ENCODE results near the gene BNIP3. TPM values are rescaled to one million over a fixed set of nuclear protein-coding genes. Genes with fewer than 3 reads are reported as not detected.
A peak's percentile ranks its signal among the peaks of the same experiment; 100 is the strongest.

BNIP3 gene
- total and polyA plus RNA-seq, 2 donors: 22.7 to 38.3 TPM

- H3K4me3 ChIP-seq (ENCODE audit: low read length in 2 of 2): no peak overlapping the region
- H3K27me3 ChIP-seq (ENCODE audit: control insufficient read depth in 2 of 2, insufficient read depth in 1 of 2, low read length in 1 of 2): peaks cover 12 to 25% of the 10 kb centered on the region in 2 donors
- 97% methylated on average over 10 of the region's 10 CpGs for WGBS
- H3K27ac ChIP-seq (ENCODE audit: low read depth in 1 of 2, low read length in 1 of 2): no peak overlapping the region
- H3K36me3 ChIP-seq (ENCODE audit: control insufficient read depth in 2 of 2, insufficient read depth in 2 of 2, low read length in 1 of 2): peaks cover 0 to 7% of the 10 kb centered on the region in 2 donors
- peaks cover 9 to 21% of the 10 kb centered on the region in 2 donors for H3K4me1 ChIP-seq (ENCODE audit: control insufficient read depth in 2 of 2, insufficient read depth in 2 of 2, low read length in 2 of 2)
- no peaks in the 10 kb centered on the region for H3K9me3 ChIP-seq (ENCODE audit: control insufficient read depth in 2 of 2, insufficient read depth in 1 of 2, low read length in 1 of 2)
- no peak for DNase-seq (ENCODE audit: low read depth in 6 of 9, low spot score in 9 of 9)
Observed at GRCh38 chr10:131975796-131976195, 5.9 kb downstream of the BNIP3 start.

GRCh38 chr10:131975003-131975402 is 6.7 kb downstream of the BNIP3 start:
- H3K4me3 ChIP-seq (ENCODE audit: low read length in 2 of 2): no peak overlapping the region
- H3K4me1 ChIP-seq (ENCODE audit: control insufficient read depth in 2 of 2, insufficient read depth in 2 of 2, low read length in 2 of 2): peaks cover 7 to 19% of the 10 kb centered on the region in 2 donors
- H3K27me3 ChIP-seq (ENCODE audit: control insufficient read depth in 2 of 2, insufficient read depth in 1 of 2, low read length in 1 of 2): peaks cover 6 to 17% of the 10 kb centered on the region in 2 donors
- no peak for DNase-seq (ENCODE audit: low read depth in 6 of 9, low spot score in 9 of 9)
- H3K36me3 ChIP-seq (ENCODE audit: control insufficient read depth in 2 of 2, insufficient read depth in 2 of 2, low read length in 1 of 2): peaks cover 3 to 14% of the 10 kb centered on the region in 2 donors
- H3K27ac ChIP-seq (ENCODE audit: low read depth in 1 of 2, low read length in 1 of 2): no peak overlapping the region
- H3K9me3 ChIP-seq (ENCODE audit: control insufficient read depth in 2 of 2, insufficient read depth in 1 of 2, low read length in 1 of 2): no peaks in the 10 kb centered on the region
- WGBS: 96% methylated on average over 6 of the region's 6 CpGs

GRCh38 chr10:131974034-131974817 is 7.5 kb downstream of the BNIP3 start:
- peaks cover 7 to 19% of the 10 kb centered on the region in 2 donors for H3K4me1 ChIP-seq (ENCODE audit: control insufficient read depth in 2 of 2, insufficient read depth in 2 of 2, low read length in 2 of 2)
- DNase-seq (ENCODE audit: low read depth in 6 of 9, low spot score in 9 of 9): no peak
- peaks cover 10 to 15% of the 10 kb centered on the region in 2 donors for H3K36me3 ChIP-seq (ENCODE audit: control insufficient read depth in 2 of 2, insufficient read depth in 2 of 2, low read length in 1 of 2)
- H3K9me3 ChIP-seq (ENCODE audit: control insufficient read depth in 2 of 2, insufficient read depth in 1 of 2, low read length in 1 of 2): no peaks in the 10 kb centered on the region
- H3K4me3 ChIP-seq (ENCODE audit: low read length in 2 of 2): no peak overlapping the region
- H3K27ac ChIP-seq (ENCODE audit: low read depth in 1 of 2, low read length in 1 of 2): no peak overlapping the region
- H3K27me3 ChIP-seq (ENCODE audit: control insufficient read depth in 2 of 2, insufficient read depth in 1 of 2, low read length in 1 of 2): peaks cover 0 to 9% of the 10 kb centered on the region in 2 donors
- 92% methylated on average over 14 of the region's 14 CpGs for WGBS

- Histone ChIP-seq H3K9me3 (ENCODE audit: control insufficient read depth in 2 of 2, insufficient read depth in 1 of 2, low read length in 1 of 2) (no peaks in the 10 kb centered on the region), H3K4me1 (ENCODE audit: control insufficient read depth in 2 of 2, insufficient read depth in 2 of 2, low read length in 2 of 2) (peaks cover 7 to 19% of the 10 kb centered on the region in 2 donors), H3K27me3 (ENCODE audit: control insufficient read depth in 2 of 2, insufficient read depth in 1 of 2, low read length in 1 of 2) (peaks cover 0 to 1% of the 10 kb centered on the region in 2 donors), H3K36me3 (ENCODE audit: control insufficient read depth in 2 of 2, insufficient read depth in 2 of 2, low read length in 1 of 2) (peaks cover 15 to 19% of the 10 kb centered on the region in 2 donors), H3K27ac (ENCODE audit: low read depth in 1 of 2, low read length in 1 of 2) (peak overlapping the region; percentile 55 to 80), H3K4me3 (ENCODE audit: low read length in 2 of 2) (no peak overlapping the region)
- 91% methylated on average over 34 of the region's 34 CpGs for WGBS
- no peak for DNase-seq (ENCODE audit: low read depth in 6 of 9, low spot score in 9 of 9)
Observed at GRCh38 chr10:131973160-131973951, 8.4 kb downstream of the BNIP3 start.

- WGBS: 49% methylated on average over 11 of the region's 11 CpGs
- Histone ChIP-seq H3K36me3 (ENCODE audit: control insufficient read depth in 2 of 2, insufficient read depth in 2 of 2, low read length in 1 of 2) (peaks cover 15 to 19% of the 10 kb centered on the region in 2 donors), H3K27ac (ENCODE audit: low read depth in 1 of 2, low read length in 1 of 2) (peak overlapping the region; percentile 55 to 80), H3K4me3 (ENCODE audit: low read length in 2 of 2) (no peak overlapping the region), H3K27me3 (ENCODE audit: control insufficient read depth in 2 of 2, insufficient read depth in 1 of 2, low read length in 1 of 2) (no peaks in the 10 kb centered on the region), H3K4me1 (ENCODE audit: control insufficient read depth in 2 of 2, insufficient read depth in 2 of 2, low read length in 2 of 2) (peaks cover 7 to 19% of the 10 kb centered on the region in 2 donors), H3K9me3 (ENCODE audit: control insufficient read depth in 2 of 2, insufficient read depth in 1 of 2, low read length in 1 of 2) (no peaks in the 10 kb centered on the region)
- peak in 5 of 9 donors; percentile 12 to 61 (median 15) for DNase-seq (ENCODE audit: low read depth in 6 of 9, low spot score in 9 of 9)
Observed at GRCh38 chr10:131972474-131973071, 9.2 kb downstream of the BNIP3 start.

- no peaks in the 10 kb centered on the region for H3K9me3 ChIP-seq (ENCODE audit: control insufficient read depth in 2 of 2, insufficient read depth in 1 of 2, low read length in 1 of 2)
- DNase-seq (ENCODE audit: low read depth in 6 of 9, low spot score in 9 of 9): no peak
- no peaks in the 10 kb centered on the region for H3K27me3 ChIP-seq (ENCODE audit: control insufficient read depth in 2 of 2, insufficient read depth in 1 of 2, low read length in 1 of 2)
- no peak overlapping the region for H3K4me3 ChIP-seq (ENCODE audit: low read length in 2 of 2)
- 91% methylated on average over 7 of the region's 7 CpGs for WGBS
- H3K27ac ChIP-seq (ENCODE audit: low read depth in 1 of 2, low read length in 1 of 2): no peak overlapping the region
- H3K4me1 ChIP-seq (ENCODE audit: control insufficient read depth in 2 of 2, insufficient read depth in 2 of 2, low read length in 2 of 2): peaks cover 7 to 19% of the 10 kb centered on the region in 2 donors
- H3K36me3 ChIP-seq (ENCODE audit: control insufficient read depth in 2 of 2, insufficient read depth in 2 of 2, low read length in 1 of 2): peaks cover 15 to 21% of the 10 kb centered on the region in 2 donors
Observed at GRCh38 chr10:131971591-131971990, 10.1 kb downstream of the BNIP3 start.

GRCh38 chr10:131970946-131971345 is 10.8 kb downstream of the BNIP3 start:
- Histone ChIP-seq H3K36me3 (ENCODE audit: control insufficient read depth in 2 of 2, insufficient read depth in 2 of 2, low read length in 1 of 2) (peaks cover 15 to 22% of the 10 kb centered on the region in 2 donors), H3K4me1 (ENCODE audit: control insufficient read depth in 2 of 2, insufficient read depth in 2 of 2, low read length in 2 of 2) (peaks cover 7 to 19% of the 10 kb centered on the region in 2 donors), H3K4me3 (ENCODE audit: low read length in 2 of 2) (no peak overlapping the region), H3K27me3 (ENCODE audit: control insufficient read depth in 2 of 2, insufficient read depth in 1 of 2, low read length in 1 of 2) (no peaks in the 10 kb centered on the region), H3K9me3 (ENCODE audit: control insufficient read depth in 2 of 2, insufficient read depth in 1 of 2, low read length in 1 of 2) (no peaks in the 10 kb centered on the region), H3K27ac (ENCODE audit: low read depth in 1 of 2, low read length in 1 of 2) (no peak overlapping the region)
- DNase-seq (ENCODE audit: low read depth in 6 of 9, low spot score in 9 of 9): no peak
- WGBS: 99% methylated on average over 18 of the region's 18 CpGs

- Histone ChIP-seq H3K4me1 (ENCODE audit: control insufficient read depth in 2 of 2, insufficient read depth in 2 of 2, low read length in 2 of 2) (peaks cover 7 to 19% of the 10 kb centered on the region in 2 donors), H3K9me3 (ENCODE audit: control insufficient read depth in 2 of 2, insufficient read depth in 1 of 2, low read length in 1 of 2) (no peaks in the 10 kb centered on the region), H3K36me3 (ENCODE audit: control insufficient read depth in 2 of 2, insufficient read depth in 2 of 2, low read length in 1 of 2) (peaks cover 15 to 27% of the 10 kb centered on the region in 2 donors), H3K4me3 (ENCODE audit: low read length in 2 of 2) (no peak overlapping the region), H3K27ac (ENCODE audit: low read depth in 1 of 2, low read length in 1 of 2) (no peak overlapping the region), H3K27me3 (ENCODE audit: control insufficient read depth in 2 of 2, insufficient read depth in 1 of 2, low read length in 1 of 2) (no peaks in the 10 kb centered on the region)
- no peak for DNase-seq (ENCODE audit: low read depth in 6 of 9, low spot score in 9 of 9)
- 98% methylated on average over 13 of the region's 13 CpGs for WGBS
Observed at GRCh38 chr10:131968949-131969348, 12.8 kb downstream of the BNIP3 start.
